HS-27A (cell line): ENCODE measurements around the gene UNKL.

ENCODE experiments used
- DNase-seq: peaks from one replicate; pipeline ENCODE4 v3.0.0-alpha.2; 2012; ENCODE audit warnings: low read depth, missing footprints

UNKL gene

GRCh38 chr16:1377406-1378010 lies 37.0 kb downstream of the UNKL start:
- DNase-seq, result no peak

GRCh38 chr16:1375741-1376410 lies 38.6 kb downstream of the UNKL start:
- DNase-seq, result no peak

- DNase-seq, result no peak
Observed at GRCh38 chr16:1375298-1375640, 39.2 kb downstream of the UNKL start.

DNA sequence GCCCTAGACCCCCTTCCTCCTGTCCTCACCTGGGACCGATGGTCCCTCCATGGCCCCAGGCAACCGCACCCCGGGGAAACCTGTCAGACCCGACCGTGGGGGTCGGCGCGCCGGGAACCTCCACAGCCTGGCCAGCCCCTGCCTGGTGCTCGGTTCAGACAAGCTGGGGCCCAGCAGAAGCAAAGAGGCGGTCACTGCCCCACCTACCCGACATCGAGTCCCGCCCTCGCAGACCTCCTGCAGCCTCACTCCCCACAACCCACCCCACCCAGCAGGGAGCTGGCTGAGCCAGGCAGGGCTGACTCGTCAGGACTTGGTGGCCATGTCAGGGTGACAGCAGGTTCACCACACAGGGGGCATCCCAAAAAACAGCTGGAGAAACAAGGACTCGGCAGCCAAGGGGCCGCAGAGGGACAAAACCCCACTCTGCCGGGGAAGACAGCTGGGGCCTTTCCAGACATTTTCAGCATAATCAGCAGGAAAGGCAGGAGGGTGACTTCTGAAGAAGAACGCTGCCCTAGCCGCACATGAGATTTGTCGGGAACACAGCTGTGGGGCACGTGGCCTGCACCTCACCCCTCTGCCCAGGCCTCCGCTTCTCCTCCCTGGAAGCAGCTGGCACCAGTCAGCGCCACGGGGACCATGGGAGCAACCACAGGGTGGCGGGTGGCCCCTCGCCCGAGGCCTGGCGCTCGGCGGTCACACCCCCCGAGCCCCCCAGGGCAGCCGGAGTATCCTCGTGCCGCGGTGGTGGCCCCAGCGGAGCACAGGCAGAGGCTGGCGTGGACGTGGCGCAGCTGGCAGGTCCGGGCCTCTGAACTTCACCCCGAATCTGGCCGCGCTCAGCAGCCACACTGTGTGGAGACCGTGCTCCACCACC lies 39.8 kb downstream of the UNKL start:
- no peak for DNase-seq

GRCh38 chr16:1372292-1372950 lies 42.1 kb downstream of the UNKL start:
- DNase-seq, result no peak

- no peak for DNase-seq
Observed at GRCh38 chr16:1371054-1371978, 43.2 kb downstream of the UNKL start.

GRCh38 chr16:1367486-1368174 lies 46.9 kb downstream of the UNKL start:
- no peak for DNase-seq

GRCh38 chr16:1366712-1367299 lies 47.7 kb downstream of the UNKL start:
- no peak for DNase-seq

GRCh38 chr16:1366060-1366711 lies 48.3 kb downstream of the UNKL start:
- no peak for DNase-seq

DNA sequence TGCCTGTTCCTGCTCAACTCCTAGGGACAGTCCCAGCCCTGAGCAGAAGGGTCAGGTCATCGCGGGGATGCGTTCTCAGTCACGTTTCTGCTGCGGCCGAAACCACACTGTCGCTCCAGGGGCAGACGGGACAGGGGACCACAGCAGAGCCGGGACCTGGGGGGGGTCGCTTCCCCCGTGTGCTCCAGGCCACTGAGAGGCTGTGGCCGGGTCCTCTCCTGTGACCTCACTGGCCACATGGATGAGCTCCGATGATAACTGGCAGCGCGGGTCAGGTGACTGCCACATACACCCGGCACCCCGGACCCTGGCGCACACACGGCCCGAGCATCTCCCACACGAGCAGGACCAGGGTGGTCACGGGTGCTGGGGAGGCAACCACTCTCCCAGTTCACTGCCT lies 50.0 kb downstream of the UNKL start:
- no peak for DNase-seq

DNA sequence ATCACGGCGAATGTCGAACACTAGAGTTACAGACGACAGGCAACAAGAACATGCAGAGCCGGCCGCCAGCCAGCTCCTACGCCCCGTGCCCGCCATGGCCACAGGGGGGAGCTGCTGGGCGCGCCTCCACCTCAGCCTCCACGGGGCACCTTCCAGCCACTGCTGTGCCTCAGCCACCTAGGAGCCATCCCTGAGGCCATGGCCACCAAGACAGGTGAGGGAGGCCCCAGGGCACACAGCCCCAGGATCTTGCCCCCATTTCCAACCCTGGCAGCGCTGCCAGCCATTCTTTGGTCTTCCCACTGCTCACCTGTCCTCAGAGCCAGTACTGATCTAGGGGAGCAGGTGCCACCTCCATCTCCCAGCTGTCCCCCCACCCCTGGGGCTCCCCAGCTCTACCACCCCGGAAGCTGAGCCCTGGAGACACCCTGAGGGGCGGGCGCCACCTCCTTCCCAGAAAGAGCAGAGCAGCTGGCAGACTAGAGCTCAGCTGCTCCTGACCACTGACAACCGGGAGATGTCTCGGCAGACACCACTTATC lies 50.9 kb downstream of the UNKL start:
- no peak for DNase-seq

GRCh38 chr16:1362807-1363206 lies 51.7 kb downstream of the UNKL start:
- no peak for DNase-seq

DNA sequence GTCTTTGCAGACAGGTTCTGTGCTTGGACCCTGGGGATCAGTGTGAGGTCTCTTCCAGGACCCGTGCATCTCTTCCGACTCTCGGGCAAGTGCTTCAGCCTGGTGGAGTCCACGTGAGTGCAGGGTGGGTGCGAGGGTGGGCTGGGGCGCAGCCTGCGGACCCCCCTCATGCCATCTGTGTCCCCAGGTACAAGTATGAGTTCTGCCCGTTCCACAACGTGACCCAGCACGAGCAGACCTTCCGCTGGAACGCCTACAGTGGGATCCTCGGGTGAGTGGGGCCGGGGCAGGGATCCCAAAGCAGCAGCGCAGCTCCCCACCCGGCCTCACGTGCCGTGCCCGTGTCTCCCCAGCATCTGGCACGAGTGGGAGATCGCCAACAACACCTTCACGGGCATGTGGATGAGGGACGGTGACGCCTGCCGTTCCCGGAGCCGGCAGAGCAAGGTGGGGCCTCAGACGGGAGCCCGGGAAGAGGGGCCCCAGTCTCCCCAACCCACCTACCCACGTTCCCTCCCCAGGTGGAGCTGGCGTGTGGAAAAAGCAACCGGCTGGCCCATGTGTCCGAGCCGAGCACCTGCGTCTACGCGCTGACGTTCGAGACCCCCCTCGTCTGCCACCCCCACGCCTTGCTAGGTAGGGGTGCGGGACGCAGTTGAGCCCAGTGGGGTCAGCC lies 52.7 kb downstream of the UNKL start:
- DNase-seq, result no peak

GRCh38 chr16:1357906-1358566 lies 56.5 kb downstream of the UNKL start:
- DNase-seq, result no peak

GRCh38 chr16:1356061-1356900 lies 58.2 kb downstream of the UNKL start:
- DNase-seq, result no peak

DNA sequence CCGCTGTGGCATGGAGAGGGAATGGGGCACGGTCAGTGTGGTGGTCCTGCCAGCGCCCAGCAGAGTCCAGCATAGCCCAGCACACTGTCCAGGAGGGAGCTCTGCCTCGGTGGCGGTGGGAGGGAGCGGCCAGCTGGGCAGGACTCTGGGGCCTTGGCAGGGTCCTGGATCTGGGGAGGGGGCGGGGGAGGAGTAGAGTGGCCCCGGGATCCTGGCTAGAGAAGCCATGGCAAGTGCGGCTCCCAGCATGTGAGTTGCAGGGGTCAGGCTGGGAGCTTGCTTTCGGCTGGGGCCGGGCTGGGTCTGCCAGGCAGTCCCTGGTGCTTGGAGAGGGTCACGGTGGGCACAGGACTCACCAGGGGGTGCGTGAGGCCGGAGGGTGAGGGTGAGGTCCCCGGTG lies 58.9 kb downstream of the UNKL start:
- no peak for DNase-seq

- no peak for DNase-seq
Observed at GRCh38 chr16:1354815-1355540, 59.5 kb downstream of the UNKL start.
